ENCODE results near the gene INPP5B.

Gene INPP5B

GRCh38 chr1:37854406-37854805 lies 92.4 kb downstream of the INPP5B start:
- Histone ChIP-seq H3K36me3 (replicated peaks; ENCODE audit: insufficient read depth, low read length) (peaks cover 5% of the 10 kb centered on the region; the same call in 1 of the 2 replicates), H3K9me2 (replicated peaks; ENCODE audit: insufficient read depth, low read length) (no peaks in the 10 kb centered on the region), H3K27ac (ENCODE audit: low read length) (no peak overlapping the region), H3F3A (ENCODE audit: insufficient read depth, low read length) (no peaks in the 10 kb centered on the region), H3K9me3 (replicated peaks; ENCODE audit: insufficient read depth, low read length) (no peaks in the 10 kb centered on the region), H3K4me3 (ENCODE audit: low read length) (no peak overlapping the region), H4K20me1 (ENCODE audit: insufficient read depth, low read length) (no peaks in the 10 kb centered on the region), H3K79me2 (ENCODE audit: low read length) (peaks cover 87% of the 10 kb centered on the region), H3K4me1 (ENCODE audit: low read length) (peaks cover 7% of the 10 kb centered on the region), H2AFZ (ENCODE audit: low read length) (no peak overlapping the region), H3K27me3 (replicated peaks; ENCODE audit: insufficient read depth, low read length) (no peaks in the 10 kb centered on the region), H3K4me2 (ENCODE audit: low read depth, low read length) (no peak overlapping the region), H3K9ac (ENCODE audit: low read length) (no peak overlapping the region)
- TF ChIP-seq EZH2 (optimal IDR thresholded peaks at IDR 0.05; ENCODE audit: low read depth, low read length) (no peak), CTCF (IDR thresholded peaks at IDR 0.05; ENCODE audit: low read length) (no peak), EZH2phosphoT487 (IDR thresholded peaks at IDR 0.05; ENCODE audit: low read length) (no peak)
- DNase-seq, result no peak

GRCh38 chr1:37853157-37853556 lies 93.7 kb downstream of the INPP5B start:
- Histone ChIP-seq H3K27ac (ENCODE audit: low read length) (no peak overlapping the region), H3F3A (ENCODE audit: insufficient read depth, low read length) (no peaks in the 10 kb centered on the region), H3K79me2 (ENCODE audit: low read length) (peaks cover 86% of the 10 kb centered on the region), H3K27me3 (replicated peaks; ENCODE audit: insufficient read depth, low read length) (no peaks in the 10 kb centered on the region), H3K9ac (ENCODE audit: low read length) (no peak overlapping the region), H4K20me1 (ENCODE audit: insufficient read depth, low read length) (no peaks in the 10 kb centered on the region), H2AFZ (ENCODE audit: low read length) (no peak overlapping the region), H3K9me2 (replicated peaks; ENCODE audit: insufficient read depth, low read length) (no peaks in the 10 kb centered on the region), H3K4me3 (ENCODE audit: low read length) (no peak overlapping the region), H3K4me1 (ENCODE audit: low read length) (peaks cover 2% of the 10 kb centered on the region), H3K4me2 (ENCODE audit: low read depth, low read length) (no peak overlapping the region), H3K36me3 (replicated peaks; ENCODE audit: insufficient read depth, low read length) (peaks cover 5% of the 10 kb centered on the region; the same call in 1 of the 2 replicates), H3K9me3 (replicated peaks; ENCODE audit: insufficient read depth, low read length) (no peaks in the 10 kb centered on the region)
- no peak for DNase-seq
- TF ChIP-seq EZH2phosphoT487 (IDR thresholded peaks at IDR 0.05; ENCODE audit: low read length) (no peak), CTCF (IDR thresholded peaks at IDR 0.05; ENCODE audit: low read length) (no peak), EZH2 (optimal IDR thresholded peaks at IDR 0.05; ENCODE audit: low read depth, low read length) (no peak)

- H3K9me3 ChIP-seq (replicated peaks; ENCODE audit: insufficient read depth, low read length), result no peaks in the 10 kb centered on the region
- peaks cover 5% of the 10 kb centered on the region for H3K4me1 ChIP-seq (ENCODE audit: low read length)
- no peak overlapping the region for H3K27ac ChIP-seq (ENCODE audit: low read length)
- peaks cover 87% of the 10 kb centered on the region for H3K79me2 ChIP-seq (ENCODE audit: low read length)
- H3K4me2 ChIP-seq (ENCODE audit: low read depth, low read length), result no peak overlapping the region
- H3K27me3 ChIP-seq (replicated peaks; ENCODE audit: insufficient read depth, low read length), result no peaks in the 10 kb centered on the region
- H3F3A ChIP-seq (ENCODE audit: insufficient read depth, low read length), result peaks cover 3% of the 10 kb centered on the region; the same call in 1 of the 2 replicates
- no peaks in the 10 kb centered on the region for H4K20me1 ChIP-seq (ENCODE audit: insufficient read depth, low read length)
- H3K9ac ChIP-seq (ENCODE audit: low read length), result no peak overlapping the region
- no peak overlapping the region for H2AFZ ChIP-seq (ENCODE audit: low read length)
- no peak for DNase-seq
- H3K36me3 ChIP-seq (replicated peaks; ENCODE audit: insufficient read depth, low read length), result peaks cover 5% of the 10 kb centered on the region; the same call in 1 of the 2 replicates
- TF ChIP-seq EZH2phosphoT487 (IDR thresholded peaks at IDR 0.05; ENCODE audit: low read length), result no peak
- TF ChIP-seq EZH2 (optimal IDR thresholded peaks at IDR 0.05; ENCODE audit: low read depth, low read length), result no peak
- H3K4me3 ChIP-seq (ENCODE audit: low read length), result no peak overlapping the region
- no peaks in the 10 kb centered on the region for H3K9me2 ChIP-seq (replicated peaks; ENCODE audit: insufficient read depth, low read length)
These were observed 95.1 kb downstream of the INPP5B start for GRCh38 chr1:37851782-37852210.

- Histone ChIP-seq H4K20me1 (ENCODE audit: insufficient read depth, low read length) (no peaks in the 10 kb centered on the region), H3K79me2 (ENCODE audit: low read length) (peaks cover 86% of the 10 kb centered on the region), H3K9ac (ENCODE audit: low read length) (no peak overlapping the region), H2AFZ (ENCODE audit: low read length) (no peak overlapping the region), H3K4me2 (ENCODE audit: low read depth, low read length) (no peak overlapping the region), H3K36me3 (replicated peaks; ENCODE audit: insufficient read depth, low read length) (peaks cover 5% of the 10 kb centered on the region; the same call in 1 of the 2 replicates), H3K27me3 (replicated peaks; ENCODE audit: insufficient read depth, low read length) (no peaks in the 10 kb centered on the region), H3K27ac (ENCODE audit: low read length) (no peak overlapping the region), H3K9me3 (replicated peaks; ENCODE audit: insufficient read depth, low read length) (no peaks in the 10 kb centered on the region), H3K4me1 (ENCODE audit: low read length) (peaks cover 7% of the 10 kb centered on the region), H3K4me3 (ENCODE audit: low read length) (no peak overlapping the region), H3F3A (ENCODE audit: insufficient read depth, low read length) (peaks cover 6% of the 10 kb centered on the region; the same call in 1 of the 2 replicates), H3K9me2 (replicated peaks; ENCODE audit: insufficient read depth, low read length) (no peaks in the 10 kb centered on the region)
- no peak for DNase-seq
- TF ChIP-seq CTCF (IDR thresholded peaks at IDR 0.05; ENCODE audit: low read length) (no peak), EZH2 (optimal IDR thresholded peaks at IDR 0.05; ENCODE audit: low read depth, low read length) (no peak), EZH2phosphoT487 (IDR thresholded peaks at IDR 0.05; ENCODE audit: low read length) (no peak)
These were observed 95.6 kb downstream of the INPP5B start for GRCh38 chr1:37851262-37851661.

Measured in MM.1S (cell line).